ENCODE data around the gene APOBEC3A.
"Not testable (repeated sequence)": the region's sequence is repeated elsewhere in the genome, so short reads cannot be mapped to it uniquely, and the experiment has no call there.

APOBEC3A gene

GRCh38 chr22:38989466-38989865, 32.1 kb downstream of the APOBEC3A start:
- H3K4me3 ChIP-seq (replicated peaks in 1 of 2; ENCODE audit: low read depth in 2 of 2, low read length in 2 of 2): no peak overlapping the region
- DNase-seq (ENCODE audit: low read depth in 2 of 2): no peak
- TF ChIP-seq CTCF (IDR thresholded peaks at IDR 0.05; ENCODE audit: low read depth, low read length): no peak

GRCh38 chr22:38992871-38993371, 35.5 kb downstream of the APOBEC3A start:
- H3K4me3 ChIP-seq (replicated peaks in 1 of 2; ENCODE audit: low read depth in 2 of 2, low read length in 2 of 2); DNase-seq (ENCODE audit: low read depth in 2 of 2): not testable (repeated sequence)

- TF ChIP-seq CTCF (IDR thresholded peaks at IDR 0.05; ENCODE audit: low read depth, low read length): no peak
- no peak overlapping the region for H3K4me3 ChIP-seq (replicated peaks in 1 of 2; ENCODE audit: low read depth in 2 of 2, low read length in 2 of 2)
- no peak for DNase-seq (ENCODE audit: low read depth in 2 of 2)
These were observed 38.7 kb downstream of the APOBEC3A start for GRCh38 chr22:38996105-38996504.

- no peak overlapping the region for H3K4me3 ChIP-seq (replicated peaks in 1 of 2; ENCODE audit: low read depth in 2 of 2, low read length in 2 of 2)
These were observed 40.1 kb downstream of the APOBEC3A start for GRCh38 chr22:38997518-38997917.

GRCh38 chr22:39003165-39003638, 45.8 kb downstream of the APOBEC3A start:
- no peak overlapping the region for H3K4me3 ChIP-seq (replicated peaks in 1 of 2; ENCODE audit: low read depth in 2 of 2, low read length in 2 of 2)
- peak; percentile 90 to 91 for DNase-seq (ENCODE audit: low read depth in 2 of 2)
- peak; percentile 75 for TF ChIP-seq CTCF (IDR thresholded peaks at IDR 0.05; ENCODE audit: low read depth, low read length)

More at GRCh38 chr22:38997518-38997917, 40.1 kb downstream of the APOBEC3A start:
- TF ChIP-seq CTCF (IDR thresholded peaks at IDR 0.05; ENCODE audit: low read depth, low read length): no peak
- no peak for DNase-seq (ENCODE audit: low read depth in 2 of 2)

GRCh38 chr22:39007177-39007576, 49.8 kb downstream of the APOBEC3A start:
- no peak for TF ChIP-seq CTCF (IDR thresholded peaks at IDR 0.05; ENCODE audit: low read depth, low read length)
- no peak for DNase-seq (ENCODE audit: low read depth in 2 of 2)
- no peak overlapping the region for H3K4me3 ChIP-seq (replicated peaks in 1 of 2; ENCODE audit: low read depth in 2 of 2, low read length in 2 of 2)

GRCh38 chr22:39008271-39008850, 51.0 kb downstream of the APOBEC3A start:
- not testable (repeated sequence) for DNase-seq (ENCODE audit: low read depth in 2 of 2); H3K4me3 ChIP-seq (replicated peaks in 1 of 2; ENCODE audit: low read depth in 2 of 2, low read length in 2 of 2)

- DNase-seq (ENCODE audit: low read depth in 2 of 2): no peak
- no peak for TF ChIP-seq CTCF (IDR thresholded peaks at IDR 0.05; ENCODE audit: low read depth, low read length)
- no peak overlapping the region for H3K4me3 ChIP-seq (replicated peaks in 1 of 2; ENCODE audit: low read depth in 2 of 2, low read length in 2 of 2)
These were observed 53.5 kb downstream of the APOBEC3A start for GRCh38 chr22:39010946-39011345.
